Raji (cell line): ENCODE measurements around the gene TRERF1.

Experiments
- POLR2A ChIP-seq: IDR thresholded peaks from 2 replicates; pipeline ENCODE4 v1.6.1; 2011; ENCODE audit warnings: low read depth, low read length, control low read depth; ENCODE audit not compliant: insufficient read depth

TRERF1 gene

GRCh38 chr6:42321976-42322375 lies 129.8 kb downstream of the TRERF1 start:
- no peak for TF ChIP-seq POLR2A

- TF ChIP-seq POLR2A = no peak
These were observed 131.0 kb downstream of the TRERF1 start for GRCh38 chr6:42320762-42321161.

- no peak for TF ChIP-seq POLR2A
These were observed 133.2 kb downstream of the TRERF1 start for GRCh38 chr6:42318480-42318879.

GRCh38 chr6:42316981-42317380 lies 134.7 kb downstream of the TRERF1 start:
- no peak for TF ChIP-seq POLR2A

GRCh38 chr6:42315991-42316970 lies 135.4 kb downstream of the TRERF1 start:
- TF ChIP-seq POLR2A = no peak

GRCh38 chr6:42315259-42315990 lies 136.3 kb downstream of the TRERF1 start:
- no peak for TF ChIP-seq POLR2A

GRCh38 chr6:42314571-42315258 lies 137.0 kb downstream of the TRERF1 start:
- TF ChIP-seq POLR2A = no peak

GRCh38 chr6:42313941-42314570 lies 137.7 kb downstream of the TRERF1 start:
- no peak for TF ChIP-seq POLR2A

- TF ChIP-seq POLR2A = no peak
These were observed 138.7 kb downstream of the TRERF1 start for GRCh38 chr6:42313038-42313437.

- no peak for TF ChIP-seq POLR2A
These were observed 144.6 kb downstream of the TRERF1 start for GRCh38 chr6:42307141-42307470.

- TF ChIP-seq POLR2A = no peak
These were observed 145.1 kb downstream of the TRERF1 start for GRCh38 chr6:42306439-42307140.

GRCh38 chr6:42304053-42304712 lies 147.5 kb downstream of the TRERF1 start:
- TF ChIP-seq POLR2A = no peak

GRCh38 chr6:42302411-42302810 lies 149.3 kb downstream of the TRERF1 start:
- no peak for TF ChIP-seq POLR2A

- no peak for TF ChIP-seq POLR2A
These were observed 149.7 kb downstream of the TRERF1 start for GRCh38 chr6:42301986-42302385.

GRCh38 chr6:42300701-42301100 lies 151.0 kb downstream of the TRERF1 start:
- no peak for TF ChIP-seq POLR2A

- TF ChIP-seq POLR2A = no peak
These were observed 151.5 kb downstream of the TRERF1 start for GRCh38 chr6:42300185-42300584.
